SK-N-MC (cell line): ENCODE data around the gene MYOM3.

Experiments used
- EZH2 ChIP-seq: fragments of 200-600 bp; sonication (generic); IDR thresholded peaks from one replicate; pipeline ENCODE4 v1.6.1; 2017; ENCODE audit warnings: antibody characterized with exemption
- POLR2AphosphoS5 ChIP-seq: IDR thresholded peaks from 2 replicates; pipeline ENCODE4 v1.6.1; 2012; ENCODE audit warnings: mild to moderate bottlenecking, low read depth, low read length, borderline replicate concordance

DNA sequence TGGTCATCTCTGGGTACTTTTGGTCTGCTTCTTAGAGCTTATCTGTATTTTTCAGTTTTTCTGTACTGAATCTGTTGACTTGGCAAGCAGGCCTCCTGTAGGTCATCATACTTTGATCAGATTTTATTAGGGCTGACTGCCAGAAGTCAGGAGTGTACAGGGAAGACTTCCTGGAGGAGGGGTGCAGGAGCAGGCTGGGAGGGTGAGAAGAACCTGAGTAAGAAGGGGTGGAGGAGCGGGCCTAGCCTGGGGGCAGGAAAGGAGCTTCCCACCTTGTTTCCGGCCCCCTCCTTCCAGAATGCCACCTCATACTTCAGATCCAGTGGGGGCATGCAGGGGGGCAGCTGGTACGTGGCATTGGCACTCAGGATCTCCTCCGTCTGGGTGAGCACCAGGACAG, 49.3 kb upstream of the MYOM3 start:
- TF ChIP-seq EZH2 (no peak), POLR2AphosphoS5 (no peak)
